NCI-H2107 treated with DMSO at 0.1 percent for 48 hours (cell line): Measurements from ENCODE around the gene CD180.

Experiments
- DNase-seq: peaks from one replicate; lab custom pipeline; 2025; ENCODE audit not compliant: unreplicated experiment; lab: John Stamatoyannopoulos, UW

Gene CD180

DNA sequence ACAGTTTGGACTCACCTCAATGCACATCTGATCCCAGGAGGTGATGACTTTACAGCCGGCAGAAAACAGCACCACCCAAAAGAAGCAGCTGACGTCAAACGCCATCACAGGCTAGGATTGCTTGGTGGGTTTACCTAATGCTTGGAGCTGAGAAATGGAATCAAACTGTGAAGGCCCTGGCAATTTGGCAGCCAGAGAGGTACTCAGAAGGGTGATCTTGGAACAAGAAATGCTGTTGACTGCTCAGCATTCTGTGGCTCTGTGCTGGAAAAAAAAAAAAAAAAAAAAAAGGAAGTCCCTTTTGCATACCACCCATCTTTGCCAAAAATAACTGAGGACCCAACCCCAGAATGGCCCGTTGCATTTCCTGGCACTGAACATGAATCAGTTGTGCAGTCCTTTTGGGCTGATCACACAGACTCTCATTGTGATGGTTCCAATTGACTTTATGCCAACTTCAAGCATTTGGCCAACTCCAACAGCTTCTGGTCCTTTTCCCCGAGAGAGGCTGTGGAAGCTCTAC lies at the start of gene CD180:
CD180 (minus strand) TSS at position 263 of the 523 bp plus-strand sequence; CDS start at position 105, 158 bp downstream.
- DNase-seq: no peak

DNA sequence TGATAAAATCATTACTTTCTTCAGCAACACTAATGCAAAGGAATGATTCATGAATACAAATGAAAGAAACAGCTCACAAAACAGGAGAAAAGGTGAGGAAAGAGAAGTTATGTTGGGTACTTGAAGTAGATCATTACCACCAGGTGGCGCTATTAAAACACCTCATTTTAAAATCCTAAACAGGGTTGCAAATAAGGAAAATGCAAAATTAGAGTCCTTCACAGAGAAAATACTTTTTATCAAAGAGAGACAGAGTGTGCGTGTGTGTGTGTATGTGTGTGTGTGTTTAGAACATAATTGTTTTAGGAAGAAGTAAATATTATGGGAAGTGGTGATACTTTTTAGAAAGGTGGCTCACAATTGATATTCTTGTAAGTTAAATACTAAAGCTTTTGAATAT lies 49.5 kb upstream of the CD180 start:
- DNase-seq: peak; percentile 64

DNA sequence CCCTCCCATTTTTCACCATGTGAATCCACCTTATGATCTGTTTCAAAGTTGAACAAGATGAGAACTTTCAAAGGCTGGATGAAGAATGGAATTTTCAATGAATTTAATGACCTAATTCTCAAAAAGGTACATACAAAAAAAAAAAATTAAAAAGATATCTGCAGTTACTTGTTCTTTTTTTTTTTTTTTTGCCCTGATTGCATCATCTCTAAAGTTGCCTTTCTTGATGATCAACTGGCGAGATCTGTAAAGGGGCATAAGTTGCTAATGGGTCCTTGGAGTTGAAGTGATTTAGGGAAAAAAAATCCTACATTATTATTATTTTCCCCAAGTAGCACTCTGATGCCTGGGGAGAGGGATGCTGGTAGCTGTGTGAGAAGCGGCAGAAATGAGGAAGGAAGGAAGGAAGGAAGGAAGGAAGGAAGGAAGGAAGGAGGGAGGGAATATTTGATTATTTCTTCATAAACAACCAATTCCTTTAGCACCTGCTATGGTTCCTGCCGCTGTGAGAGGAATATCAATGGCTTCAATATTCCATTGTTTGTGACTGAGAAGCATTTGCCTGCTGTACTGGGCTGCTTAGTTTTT lies 48.8 kb upstream of the CD180 start:
- no peak for DNase-seq

DNA sequence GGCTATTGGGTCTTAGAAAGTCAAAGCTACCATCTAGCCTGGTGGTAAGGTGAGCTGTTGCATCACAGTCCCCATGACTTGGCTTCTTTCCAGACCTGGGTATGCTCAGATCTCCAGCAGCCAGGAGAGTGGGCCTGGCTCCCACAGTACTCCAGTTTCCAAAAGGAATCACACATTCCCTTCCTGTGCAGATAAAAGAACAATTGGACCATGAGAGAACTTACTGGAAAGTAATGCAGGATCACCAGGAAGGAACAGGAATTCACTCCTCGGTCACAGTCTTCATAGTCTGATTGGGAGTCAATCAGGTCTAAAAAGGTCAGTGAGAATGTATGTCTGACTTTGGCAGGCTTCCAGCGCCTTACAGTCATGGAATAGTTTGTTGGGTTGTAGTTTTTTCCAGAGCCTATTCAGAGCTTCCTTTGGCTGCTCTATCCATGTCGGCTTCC lies 47.8 kb upstream of the CD180 start:
- peak; percentile 47 for DNase-seq

DNA sequence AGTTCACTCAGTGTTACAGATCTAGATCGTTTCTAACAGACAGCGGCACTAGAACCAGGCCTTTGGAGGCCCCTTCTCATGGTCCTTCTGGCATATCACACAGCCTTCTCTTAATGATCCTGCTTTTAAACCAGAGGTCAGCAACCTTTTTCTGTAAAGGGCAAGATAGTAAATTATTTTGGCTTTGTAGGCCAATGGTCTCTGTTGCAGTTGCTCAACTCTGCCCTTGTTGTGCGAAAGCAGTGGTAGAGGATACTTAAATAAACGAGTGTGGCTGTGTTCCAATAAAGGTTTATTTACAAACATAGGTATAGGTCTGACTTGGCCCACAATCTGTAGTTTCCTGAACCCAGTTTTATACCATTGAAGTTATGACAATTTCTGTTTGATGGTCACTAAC lies 47.3 kb upstream of the CD180 start:
- no peak for DNase-seq

- DNase-seq: no peak
Observed at GRCh38 chr5:67243349-67243748, 46.8 kb upstream of the CD180 start.

- DNase-seq: no peak
Observed at GRCh38 chr5:67241326-67241725, 44.7 kb upstream of the CD180 start.

DNA sequence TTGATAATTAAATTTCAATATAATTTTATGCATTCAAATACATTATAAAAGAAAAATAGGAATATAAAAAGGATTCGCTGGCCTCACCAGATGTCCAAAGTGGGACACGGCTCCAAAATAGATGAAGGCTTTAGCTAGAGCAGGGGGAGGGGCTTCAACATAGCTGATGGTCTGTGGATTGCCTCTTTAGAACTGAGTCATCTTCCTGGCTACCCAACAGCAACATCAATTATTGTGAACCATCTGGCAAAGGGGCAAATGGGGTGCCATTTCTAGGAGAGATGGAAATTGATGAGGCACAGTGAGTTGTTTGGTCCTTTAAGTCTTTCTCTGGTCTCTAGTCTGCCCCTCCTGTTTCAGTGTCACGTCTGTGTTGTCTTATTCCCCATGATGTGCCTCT lies 44.2 kb upstream of the CD180 start:
- DNase-seq: no peak

- DNase-seq: no peak
Observed at GRCh38 chr5:67240065-67240464, 43.5 kb upstream of the CD180 start.

- DNase-seq: no peak
Observed at GRCh38 chr5:67238191-67238590, 41.6 kb upstream of the CD180 start.

- no peak for DNase-seq
Observed at GRCh38 chr5:67235399-67236110, 39.0 kb upstream of the CD180 start.

DNA sequence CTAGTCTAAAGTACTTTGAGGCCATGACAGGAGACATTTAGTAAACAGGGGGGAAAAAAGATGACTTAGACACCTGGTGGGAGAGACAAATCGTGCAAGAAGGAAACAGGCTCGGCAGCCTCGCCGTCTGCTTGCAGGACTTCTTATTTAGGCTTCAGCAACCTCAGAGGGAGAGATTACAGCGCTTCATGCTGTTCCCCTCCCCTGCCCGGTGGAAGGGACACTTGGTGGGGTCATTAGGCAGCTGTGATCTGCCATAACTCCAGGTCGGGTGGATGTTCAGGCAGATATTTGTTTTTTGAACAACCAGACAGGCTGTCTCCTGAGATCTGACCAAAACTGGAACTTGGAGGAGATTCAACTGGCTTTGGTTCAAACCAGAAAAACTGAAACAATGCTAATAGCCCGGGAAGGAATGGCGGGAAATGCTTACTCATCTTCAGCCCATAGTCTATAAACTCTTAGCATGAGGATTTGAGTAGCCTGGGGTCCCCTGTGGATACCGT lies 38.1 kb upstream of the CD180 start:
- DNase-seq: no peak

DNA sequence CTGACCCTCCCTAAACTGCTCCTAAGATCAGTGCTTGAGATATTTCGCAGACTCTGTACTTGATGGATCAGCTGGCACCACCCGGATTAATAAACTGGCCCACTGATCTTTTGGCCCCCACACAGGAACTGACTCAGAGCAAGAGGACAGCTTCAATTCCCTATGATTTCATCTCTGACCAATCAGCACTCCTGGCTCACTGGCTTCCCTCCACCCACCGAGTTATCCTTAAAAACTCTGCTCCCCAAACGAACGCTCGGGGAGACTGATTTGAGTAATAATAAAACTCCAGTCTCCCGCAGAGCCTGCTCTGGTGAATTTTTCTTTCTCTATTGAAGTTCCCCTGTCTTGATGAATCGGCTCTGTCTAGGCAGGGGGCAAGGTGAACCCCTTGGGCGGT lies 36.5 kb upstream of the CD180 start:
- no peak for DNase-seq

DNA sequence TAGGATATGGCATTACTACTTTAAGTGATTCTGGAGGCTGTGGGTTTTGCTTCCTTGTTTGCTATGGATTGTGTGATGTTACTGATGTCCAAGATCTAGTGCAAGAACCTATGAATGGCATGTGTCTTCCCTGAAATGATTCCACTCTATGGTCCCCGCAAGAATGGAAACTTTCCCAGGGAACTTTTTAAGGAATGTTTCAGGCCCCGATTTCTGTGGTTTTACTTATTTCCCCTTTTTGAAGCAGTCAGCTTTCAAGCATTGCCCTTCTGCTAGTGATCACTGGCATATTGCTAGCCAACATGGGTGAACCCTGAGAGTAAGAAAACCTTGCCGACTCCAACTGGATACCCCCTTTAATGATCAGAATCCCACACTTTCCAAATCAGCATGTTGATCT lies 26.6 kb upstream of the CD180 start:
- DNase-seq: no peak

GRCh38 chr5:67222243-67223025 lies 25.8 kb upstream of the CD180 start:
- DNase-seq: no peak

GRCh38 chr5:67221487-67222242 lies 25.1 kb upstream of the CD180 start:
- no peak for DNase-seq

DNA sequence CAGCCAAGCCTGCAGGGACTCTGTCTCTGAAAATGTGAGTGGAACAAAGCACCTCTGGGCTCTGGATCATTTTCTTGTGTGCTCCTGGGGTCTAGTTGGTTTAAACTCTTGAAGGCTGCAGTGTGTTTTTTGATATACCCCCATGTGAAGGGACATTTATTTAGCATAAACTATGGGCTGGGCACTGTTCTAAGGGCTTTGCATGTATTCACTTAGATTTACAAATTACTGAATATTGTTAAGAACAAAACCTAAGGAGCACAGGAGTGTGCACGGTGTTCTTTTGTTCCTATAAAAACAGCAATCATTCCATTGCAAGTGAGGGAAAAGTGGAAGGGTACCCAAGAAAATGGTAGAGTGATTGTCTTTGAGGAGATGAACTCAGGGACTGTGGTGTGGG lies 20.0 kb upstream of the CD180 start:
- no peak for DNase-seq

- no peak for DNase-seq
Observed at GRCh38 chr5:67215519-67216471, 19.2 kb upstream of the CD180 start.

DNA sequence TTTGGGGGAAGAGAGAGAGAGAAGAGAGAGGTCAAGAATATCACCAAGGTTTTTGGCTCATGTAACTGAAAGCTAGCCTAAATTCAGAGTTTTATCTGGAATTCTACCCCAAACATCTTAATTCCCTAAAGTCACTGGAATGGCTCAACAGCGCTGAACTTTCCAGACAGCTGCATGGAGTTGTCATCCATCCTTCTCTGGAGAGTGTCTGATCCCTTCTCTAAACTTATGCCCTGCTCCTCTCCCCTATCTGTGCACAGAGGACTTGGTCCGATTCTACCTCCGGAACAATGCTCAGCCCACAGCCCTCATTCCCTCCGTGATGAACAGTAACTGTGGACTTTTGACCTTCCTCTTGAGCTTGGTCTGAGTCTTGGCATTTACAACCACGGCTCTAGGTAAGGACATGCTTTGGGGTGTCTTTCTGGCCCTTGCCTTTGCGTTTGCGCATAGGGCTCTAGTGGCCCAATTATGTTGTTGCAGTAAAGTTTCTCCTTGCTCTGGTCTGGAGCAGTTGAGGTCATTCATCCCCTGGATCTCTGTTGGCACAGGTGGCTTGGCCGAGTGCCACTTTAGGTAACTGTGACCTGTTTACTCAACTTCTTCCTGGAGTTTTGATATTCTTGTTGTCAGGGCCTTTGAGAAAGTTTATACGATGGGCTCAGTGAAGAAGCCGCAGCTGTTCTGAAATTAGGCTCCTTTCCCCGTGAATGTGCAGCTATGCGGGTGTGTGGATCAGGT lies 18.3 kb upstream of the CD180 start:
- no peak for DNase-seq
